ENCODE results near the gene RPTOR.

DNA sequence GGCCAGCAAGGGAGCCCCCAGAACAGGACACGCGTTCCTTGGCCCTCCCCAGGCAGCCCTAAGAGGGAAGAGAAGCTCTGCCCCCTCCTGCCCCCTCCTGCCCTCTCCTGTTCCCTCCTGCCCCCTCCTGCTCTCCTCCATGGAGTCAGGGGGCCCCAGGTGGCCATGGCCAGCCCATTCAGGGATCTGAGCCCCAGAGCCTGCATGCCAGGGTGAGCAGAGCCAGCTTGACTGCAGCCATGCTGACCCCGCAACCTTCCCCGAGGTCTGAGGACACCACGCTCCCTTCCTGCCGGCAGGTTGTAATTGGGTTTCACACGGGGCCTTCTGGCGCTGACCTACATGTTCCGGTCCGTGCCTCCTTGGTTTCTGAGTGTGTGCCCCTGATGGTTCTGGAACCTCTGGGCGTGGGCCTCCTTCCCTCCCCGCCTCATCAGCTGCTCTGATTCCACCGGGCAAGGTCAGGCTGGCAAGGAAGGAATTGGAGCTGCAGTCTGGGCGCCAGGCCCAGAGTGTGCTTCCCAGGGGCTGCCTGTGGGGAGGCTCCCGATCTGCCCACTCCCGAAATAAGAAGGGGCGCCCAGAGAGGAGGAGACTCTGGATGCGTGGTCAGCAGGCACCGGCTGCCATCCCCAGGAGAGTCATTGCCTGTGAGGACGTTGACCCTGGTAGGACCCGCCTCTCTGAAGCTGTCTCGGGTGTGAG lies 44.5 kb upstream of the RPTOR start:
- TF ChIP-seq CTCF (IDR thresholded peaks at IDR 0.05; ENCODE audit: low read length): no peak
- TF ChIP-seq EZH2 (IDR thresholded peaks at IDR 0.05; ENCODE audit: borderline replicate concordance, low read length): no peak

Data from OCI-LY1 (cell line).